Nephron progenitor cell (in vitro differentiated cells): ENCODE measurements around the gene PMPCA.

ENCODE experiments used
- DNase-seq: peaks from one replicate; pipeline ENCODE4 v3.0.0; 2021
- H3K27ac Mint-ChIP-seq: 2 replicates; pipeline ENCODE4 v1.8.0; 2021; ENCODE audit warnings: mild to moderate bottlenecking, moderate library complexity, mixed read lengths
- H3K27me3 Mint-ChIP-seq: 2 replicates; pipeline ENCODE4 v1.8.0; 2021; ENCODE audit warnings: mild to moderate bottlenecking, low read depth, mixed read lengths; ENCODE audit not compliant: poor library complexity
- H3K36me3 Mint-ChIP-seq: 2 replicates; pipeline ENCODE4 v1.8.0; 2021; ENCODE audit warnings: low read depth, mixed read lengths
- H3K4me1 Mint-ChIP-seq: 2 replicates; pipeline ENCODE4 v1.8.0; 2021; ENCODE audit warnings: mixed read lengths
- H3K4me3 Mint-ChIP-seq: 2 replicates; pipeline ENCODE4 v1.8.0; 2021; ENCODE audit warnings: mild to moderate bottlenecking, moderate library complexity, mixed read lengths
- H3K9me3 Mint-ChIP-seq: 2 replicates; pipeline ENCODE4 v1.8.0; 2021; ENCODE audit warnings: mild to moderate bottlenecking, moderate library complexity, mixed read lengths
- CTCF ChIP-seq: fragments of 200-600 bp; sonication (generic); IDR thresholded peaks from 2 replicates; pipeline ENCODE4 v1.5.0; 2021; ENCODE audit warnings: antibody characterized with exemption

The PMPCA gene

GRCh38 chr9:136409557-136410455 lies 652 bp upstream of the PMPCA start:
- peak; percentile 36 for DNase-seq
- peak overlapping the region; percentile 97 for H3K4me3 Mint-ChIP-seq
- no peaks in the 10 kb centered on the region for H3K9me3 Mint-ChIP-seq
- TF ChIP-seq CTCF: no peak
- H3K36me3 Mint-ChIP-seq: peaks cover 47% of the 10 kb centered on the region
- H3K4me1 Mint-ChIP-seq: peaks cover 38% of the 10 kb centered on the region
- H3K27ac Mint-ChIP-seq: peak overlapping the region; percentile 69
- H3K27me3 Mint-ChIP-seq: peaks cover 5% of the 10 kb centered on the region

- H3K4me3 Mint-ChIP-seq: peak overlapping the region; percentile 97
- H3K4me1 Mint-ChIP-seq: peaks cover 38% of the 10 kb centered on the region
- DNase-seq: no peak
- peaks cover 51% of the 10 kb centered on the region for H3K36me3 Mint-ChIP-seq
- no peak for TF ChIP-seq CTCF
- no peaks in the 10 kb centered on the region for H3K27me3 Mint-ChIP-seq
- H3K9me3 Mint-ChIP-seq: no peaks in the 10 kb centered on the region
- H3K27ac Mint-ChIP-seq: peak overlapping the region; percentile 87
Observed at GRCh38 chr9:136411378-136411777, 920 bp downstream of the PMPCA start.

- no peak for TF ChIP-seq CTCF
- Mint-ChIP-seq H3K36me3 (peaks cover 48% of the 10 kb centered on the region), H3K27ac (no peak overlapping the region)
Observed at GRCh38 chr9:136412962-136413361, 2.5 kb downstream of the PMPCA start.

GRCh38 chr9:136416427-136416826 lies 6.0 kb downstream of the PMPCA start:
- Mint-ChIP-seq H3K4me1 (peaks cover 9% of the 10 kb centered on the region), H3K36me3 (peaks cover 50% of the 10 kb centered on the region), H3K27me3 (no peaks in the 10 kb centered on the region), H3K4me3 (no peak overlapping the region), H3K9me3 (no peaks in the 10 kb centered on the region), H3K27ac (no peak overlapping the region)
- no peak for TF ChIP-seq CTCF
- no peak for DNase-seq

More at GRCh38 chr9:136412962-136413361, 2.5 kb downstream of the PMPCA start:
- no peak for DNase-seq
- Mint-ChIP-seq H3K4me1 (peaks cover 33% of the 10 kb centered on the region), H3K27me3 (no peaks in the 10 kb centered on the region), H3K4me3 (no peak overlapping the region), H3K9me3 (no peaks in the 10 kb centered on the region)

GRCh38 chr9:136416914-136417313 lies 6.5 kb downstream of the PMPCA start:
- Mint-ChIP-seq H3K27ac (no peak overlapping the region), H3K27me3 (no peaks in the 10 kb centered on the region), H3K9me3 (no peaks in the 10 kb centered on the region), H3K4me3 (no peak overlapping the region), H3K36me3 (peaks cover 50% of the 10 kb centered on the region), H3K4me1 (peaks cover 4% of the 10 kb centered on the region)
- no peak for DNase-seq
- no peak for TF ChIP-seq CTCF
